Activated CD4-positive, alpha-beta T cell treated with anti-CD3 and anti-CD28 coated beads, Interleukin-2, amount 50 U/mL, for 16 hours (primary cell): ENCODE results near the gene KLHL3.

Experiments used
- DNase-seq: peaks from one replicate; pipeline ENCODE4 v3.0.0-alpha.2; 2020

KLHL3 gene

DNA sequence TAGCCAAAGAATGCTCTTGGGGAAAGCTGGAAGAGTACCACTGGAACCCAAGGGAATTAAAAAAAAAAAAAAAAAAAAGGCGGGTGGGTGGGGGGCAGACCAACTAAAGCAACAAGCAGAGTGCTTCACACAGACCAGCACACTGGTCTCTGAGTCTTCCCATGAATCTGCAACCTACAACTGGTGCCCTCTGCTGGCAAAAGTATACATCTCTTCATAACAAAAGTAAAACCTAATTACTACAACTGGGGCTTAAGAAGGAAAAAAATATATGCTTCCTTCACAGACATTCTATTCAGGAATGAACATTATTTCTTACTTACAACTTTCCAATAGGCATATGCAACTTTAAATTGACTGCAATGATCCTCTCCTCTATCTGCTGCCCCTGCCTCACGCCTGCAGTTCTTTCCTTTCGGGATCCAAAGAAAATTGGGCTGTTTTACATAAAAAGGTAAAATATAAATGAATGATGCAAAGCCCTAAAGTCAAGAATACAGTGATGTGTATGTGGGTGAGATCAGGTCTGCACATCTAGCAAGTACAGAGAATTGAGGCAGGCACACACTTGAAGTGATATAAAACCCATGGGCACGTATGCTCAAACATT lies 7.2 kb upstream of the KLHL3 start:
- peak; percentile 66 for DNase-seq

DNA sequence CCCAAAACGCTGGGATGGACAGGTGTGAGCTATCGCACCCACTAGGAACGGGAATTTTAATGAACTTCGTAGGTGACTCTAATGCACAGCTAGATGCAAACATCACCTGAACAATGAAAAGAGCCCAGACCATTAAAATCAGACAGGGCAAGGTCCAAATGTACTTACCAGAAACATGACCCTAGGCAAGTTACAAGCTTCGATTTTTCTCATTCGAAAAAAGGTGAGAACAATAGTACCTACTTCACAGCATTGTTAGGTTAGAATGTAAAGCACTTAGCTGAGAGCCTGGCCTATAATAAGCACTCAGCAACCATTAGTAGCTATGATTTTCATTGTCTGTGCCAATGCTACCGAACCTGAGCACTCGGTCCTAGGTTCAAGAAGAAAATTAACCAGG lies 5.8 kb upstream of the KLHL3 start:
- no peak for DNase-seq

DNA sequence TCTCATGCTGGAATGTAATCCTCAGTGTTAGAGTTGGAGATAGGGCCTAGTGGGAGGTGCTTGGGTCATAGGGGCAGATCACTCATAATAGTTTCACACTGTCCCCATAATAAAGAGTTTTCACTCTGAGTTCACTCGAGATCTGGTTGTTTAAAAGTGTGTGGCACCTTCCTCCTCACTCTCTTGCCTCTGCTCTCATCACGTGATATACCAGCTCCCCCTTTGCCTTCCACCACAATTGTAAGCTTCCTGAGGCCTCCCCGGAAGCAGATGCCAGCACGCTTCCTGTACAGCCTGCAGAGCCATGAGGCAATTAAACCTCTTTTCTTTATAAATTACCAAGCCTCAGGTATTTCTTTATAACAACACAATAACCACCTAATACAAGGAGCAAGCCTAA lies 3.8 kb upstream of the KLHL3 start:
- DNase-seq = no peak

DNA sequence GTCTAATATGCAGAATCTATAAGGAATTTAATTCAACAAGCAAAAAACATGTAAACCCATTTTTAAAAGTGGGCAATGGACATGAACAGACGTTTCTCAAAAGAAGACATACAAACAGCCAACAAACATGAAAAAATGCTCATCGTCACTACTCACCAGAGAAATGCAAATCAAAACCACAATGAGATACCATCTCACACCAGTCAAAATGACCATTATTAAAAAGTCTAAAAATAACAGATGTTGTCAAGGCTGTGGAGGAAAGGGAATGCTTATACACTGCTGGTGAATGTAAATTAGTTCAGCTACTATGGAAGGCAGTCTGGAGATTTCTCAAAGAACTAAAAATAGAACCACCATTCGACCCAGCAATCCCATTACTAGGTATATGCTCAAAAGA lies 3.1 kb upstream of the KLHL3 start:
- no peak for DNase-seq

DNA sequence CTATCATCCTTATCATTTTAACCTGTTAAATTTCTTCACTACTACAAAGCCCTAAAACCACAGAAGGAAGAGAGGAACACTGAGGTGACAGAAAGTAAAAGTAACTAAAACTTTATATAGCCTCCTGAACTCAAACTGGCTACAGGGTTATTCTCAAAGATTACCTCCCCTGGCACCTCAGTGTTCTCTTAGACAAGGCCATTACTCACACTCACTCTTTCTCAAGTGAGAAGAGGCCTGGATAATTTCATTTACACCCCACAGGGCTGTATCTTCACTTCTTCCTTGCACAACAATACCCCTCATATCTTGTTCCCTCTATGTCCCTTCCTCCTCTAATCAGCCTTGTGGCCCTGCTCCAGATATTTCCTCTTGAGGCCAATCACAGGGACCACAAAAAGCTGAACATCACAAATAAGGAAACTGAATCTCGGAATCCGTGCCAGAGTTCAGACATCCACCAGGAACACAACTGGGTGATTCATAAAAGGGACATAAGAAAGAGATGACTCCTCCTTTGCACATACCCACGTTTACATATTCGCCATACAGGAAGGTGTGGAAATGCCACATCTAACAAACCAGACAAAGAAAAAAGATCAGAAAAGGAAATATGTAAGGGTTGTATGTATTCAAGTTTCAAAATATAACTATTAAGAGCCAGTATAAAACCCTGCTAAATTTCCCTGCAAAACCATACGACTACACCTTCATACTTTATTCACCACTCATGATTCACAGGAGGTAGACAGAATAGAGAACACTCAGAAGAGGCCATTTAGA lies 1.7 kb upstream of the KLHL3 start:
- peak; percentile 28 for DNase-seq

DNA sequence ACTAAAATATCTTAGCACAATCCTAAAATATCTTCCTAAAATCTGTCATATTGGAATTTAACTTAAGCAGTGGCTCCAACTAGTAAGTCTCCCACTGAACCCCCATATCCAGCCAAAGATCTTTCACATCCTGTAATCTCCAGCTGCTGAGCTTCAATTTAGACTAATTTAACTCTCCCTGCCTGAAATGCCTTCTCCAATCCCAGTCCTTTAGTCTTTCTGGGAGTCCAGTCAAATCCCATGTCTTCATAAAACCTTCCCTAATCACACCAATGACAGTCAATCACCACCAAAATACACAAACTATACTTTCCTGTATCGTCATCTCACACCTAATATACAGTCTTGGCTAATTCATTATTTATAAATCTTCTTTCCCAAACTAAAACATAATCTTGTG lies 607 bp upstream of the KLHL3 start:
- no peak for DNase-seq

DNA sequence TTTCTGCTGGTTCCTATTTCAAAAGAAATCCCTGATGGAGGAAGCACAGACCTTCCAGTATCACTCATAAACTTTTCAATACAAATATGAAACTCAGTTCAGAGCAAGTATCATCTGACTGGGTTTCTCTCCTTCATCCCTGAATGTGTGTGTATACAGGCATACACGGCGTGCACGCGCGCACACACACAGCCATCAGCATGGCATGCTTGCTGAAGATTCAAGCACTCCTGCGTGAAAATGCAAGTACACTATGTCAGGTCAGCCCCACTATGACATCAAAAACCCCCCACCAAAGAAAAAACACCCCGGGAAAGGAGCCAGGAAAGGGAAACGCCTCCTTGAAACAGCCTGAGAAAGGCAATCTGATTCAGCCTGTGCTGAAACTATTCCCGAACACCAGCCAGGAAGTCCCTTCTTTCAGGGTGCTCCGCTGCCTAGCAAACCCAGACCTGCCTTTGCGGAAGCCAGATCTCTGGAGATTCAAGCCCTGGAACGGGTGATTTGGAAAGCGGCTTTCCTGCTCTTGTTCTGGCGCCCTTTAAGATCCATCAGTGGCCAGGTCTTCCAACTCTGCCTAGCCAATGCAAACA lies 831 bp downstream of the KLHL3 start:
- DNase-seq = no peak

DNA sequence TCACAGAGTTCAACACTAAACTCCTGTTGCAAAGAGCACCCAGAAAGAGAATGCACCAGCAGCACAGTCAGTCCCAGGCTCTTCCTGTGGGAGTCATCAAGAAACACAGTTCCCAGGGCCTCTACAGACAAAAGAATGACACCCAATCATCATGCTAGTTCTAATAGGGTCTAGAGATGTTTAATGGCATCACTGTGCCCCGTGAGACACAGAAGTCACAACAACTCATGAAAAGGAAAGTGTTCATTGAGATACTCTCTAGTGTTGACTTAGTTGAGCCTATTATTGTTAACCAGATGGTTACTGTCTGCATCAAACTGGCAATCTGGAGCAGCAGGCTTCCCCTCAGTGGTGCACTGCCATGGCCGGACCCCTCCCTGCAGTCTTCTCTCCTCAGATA lies 1.6 kb downstream of the KLHL3 start:
- no peak for DNase-seq

DNA sequence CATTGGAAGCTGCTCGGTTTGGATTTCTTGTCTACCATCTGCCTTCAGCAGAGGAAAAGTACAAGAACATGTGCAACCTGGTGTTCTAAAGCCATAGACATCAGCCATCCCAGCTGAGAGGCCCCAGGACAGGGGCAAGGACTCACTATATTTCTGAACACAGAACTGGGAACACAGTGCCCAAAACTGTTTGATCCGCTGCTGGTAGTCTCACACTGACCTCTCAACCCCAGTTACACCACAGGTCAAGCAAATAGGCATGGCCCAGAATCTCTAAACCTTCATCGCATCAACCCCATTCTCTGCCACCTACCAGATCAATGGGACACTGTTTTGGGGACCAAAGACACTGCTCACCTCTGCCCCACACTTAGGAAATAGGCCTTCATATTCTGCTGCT lies 2.0 kb downstream of the KLHL3 start:
- no peak for DNase-seq

DNA sequence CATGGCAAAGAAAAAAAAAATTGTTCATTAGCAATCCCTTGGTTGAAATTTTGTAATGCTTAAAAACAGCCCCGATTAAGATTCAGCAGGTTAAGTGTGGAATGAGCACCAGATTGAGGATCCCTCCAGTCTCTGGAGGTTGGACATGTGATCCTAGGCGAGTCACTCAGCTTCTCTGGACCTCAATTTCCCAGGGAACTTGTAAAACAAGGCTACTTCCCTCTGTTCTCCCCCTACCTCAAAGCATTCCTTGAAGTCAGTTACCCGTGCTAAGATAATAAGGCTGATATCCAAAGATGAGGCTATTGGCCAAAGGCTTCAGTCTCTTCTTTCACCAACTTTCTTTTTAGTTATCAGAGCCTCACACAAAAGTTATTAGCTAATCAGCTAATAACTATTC lies 2.9 kb downstream of the KLHL3 start:
- DNase-seq = no peak

DNA sequence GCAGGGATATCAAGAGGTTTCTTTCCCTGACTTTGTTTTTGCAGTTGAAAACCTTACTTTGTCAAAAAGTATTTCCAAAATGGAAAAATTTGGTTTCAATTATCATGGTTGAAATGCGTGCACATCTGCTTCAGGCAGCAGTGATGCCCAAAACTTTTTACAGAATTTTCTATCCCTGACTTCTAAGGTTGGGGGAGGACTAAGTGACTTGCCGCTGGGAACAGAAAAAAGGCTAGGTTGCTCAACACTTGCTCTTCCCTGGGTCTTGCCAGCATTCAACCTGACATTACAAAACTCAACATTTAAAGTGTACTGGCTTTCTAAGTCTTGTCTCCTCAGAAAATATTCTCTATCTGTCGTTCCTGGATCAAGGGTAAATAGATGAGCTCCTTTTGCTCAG lies 4.7 kb downstream of the KLHL3 start:
- no peak for DNase-seq

DNA sequence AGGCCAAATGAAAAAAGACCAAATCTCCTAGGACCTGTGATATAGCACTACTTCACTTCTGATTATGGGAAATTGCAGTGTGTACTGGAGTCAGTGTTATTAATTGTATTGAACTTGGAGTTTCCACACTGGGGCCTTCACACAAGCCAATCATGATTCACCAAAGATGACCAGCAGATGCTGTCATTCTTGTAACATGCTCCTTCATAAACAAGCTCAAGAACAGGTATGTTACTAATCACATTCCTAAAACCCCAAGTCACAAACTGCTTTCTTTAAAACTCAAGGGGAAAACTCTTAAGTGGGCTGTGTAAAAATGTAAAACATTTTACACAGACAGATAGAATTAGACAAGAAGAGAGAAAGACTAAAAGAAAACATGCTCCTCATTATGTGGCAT lies 5.6 kb downstream of the KLHL3 start:
- DNase-seq = no peak

DNA sequence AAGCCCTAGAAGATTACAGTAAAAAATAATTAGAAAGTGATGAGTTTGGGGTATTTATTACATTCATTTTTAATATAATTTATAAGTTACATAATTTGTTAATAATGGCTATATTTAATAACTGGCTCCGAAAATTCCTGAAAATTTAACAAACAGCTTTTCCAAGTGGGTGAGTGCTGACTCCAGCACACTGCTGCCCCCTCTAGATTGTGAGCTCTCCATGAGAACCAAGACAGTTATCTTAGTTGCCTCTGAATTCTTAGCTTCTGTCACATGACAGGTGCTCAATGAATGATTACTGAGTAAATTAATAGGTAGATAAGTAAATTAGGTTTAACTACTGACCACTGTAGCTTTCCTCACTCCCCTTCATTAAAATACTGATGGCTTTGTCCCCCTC lies 7.8 kb downstream of the KLHL3 start:
- DNase-seq = no peak

DNA sequence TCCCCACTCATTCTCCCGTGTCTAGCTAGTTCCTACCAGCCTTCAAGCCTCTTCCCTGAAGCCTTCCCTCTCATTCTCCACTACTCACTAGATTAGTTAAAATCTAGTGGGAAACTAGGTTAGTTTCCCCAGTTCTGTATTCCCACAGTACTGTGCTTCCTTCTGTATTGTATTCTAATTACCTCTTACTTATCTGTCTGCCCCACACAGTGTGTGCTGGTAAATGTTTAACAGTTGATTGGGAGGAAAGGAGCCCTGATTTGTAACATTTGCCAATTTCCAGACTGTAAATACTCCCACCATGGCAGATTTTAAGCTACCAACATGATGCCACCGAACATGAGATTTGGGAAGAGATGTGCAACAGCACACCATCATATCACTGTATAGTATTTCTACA lies 8.3 kb downstream of the KLHL3 start:
- DNase-seq = no peak

DNA sequence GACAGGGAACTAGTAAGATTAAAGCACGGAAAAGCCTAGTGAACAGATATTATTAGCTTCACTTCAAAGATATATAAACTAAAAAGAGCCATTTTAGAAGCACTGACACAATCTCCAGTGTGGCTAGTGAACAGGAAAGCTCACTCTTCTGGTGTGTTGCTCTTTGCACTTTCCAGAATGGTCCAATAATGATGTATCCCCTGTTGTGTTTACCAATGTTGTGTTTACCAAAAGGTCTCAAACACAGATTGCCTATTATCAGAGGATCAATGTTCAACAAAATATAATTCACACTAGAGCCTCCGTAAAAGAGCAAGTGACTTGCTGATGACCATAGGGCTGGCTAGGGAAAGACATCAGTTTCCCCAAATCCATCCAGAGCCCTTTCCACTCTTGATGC lies 11.6 kb downstream of the KLHL3 start:
- DNase-seq = no peak

DNA sequence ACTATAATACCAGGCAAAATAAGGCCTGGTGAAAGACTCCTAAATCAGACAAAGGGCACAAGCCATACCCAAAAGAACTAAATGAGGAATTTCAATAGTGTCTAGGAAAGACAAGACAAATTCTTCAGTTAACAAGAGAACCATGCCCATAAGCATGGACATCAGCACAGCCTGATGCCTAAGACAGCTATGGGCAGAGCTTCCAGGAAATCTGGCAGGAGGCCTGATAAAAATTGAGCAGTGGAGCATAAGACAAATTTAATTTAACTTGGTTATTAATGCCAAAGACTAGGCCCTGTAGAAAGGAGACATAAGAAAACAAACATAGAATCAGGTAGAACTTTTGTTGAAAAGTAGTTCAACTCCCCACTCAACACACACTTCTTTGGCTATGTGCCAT lies 17.3 kb downstream of the KLHL3 start:
- DNase-seq = no peak

DNA sequence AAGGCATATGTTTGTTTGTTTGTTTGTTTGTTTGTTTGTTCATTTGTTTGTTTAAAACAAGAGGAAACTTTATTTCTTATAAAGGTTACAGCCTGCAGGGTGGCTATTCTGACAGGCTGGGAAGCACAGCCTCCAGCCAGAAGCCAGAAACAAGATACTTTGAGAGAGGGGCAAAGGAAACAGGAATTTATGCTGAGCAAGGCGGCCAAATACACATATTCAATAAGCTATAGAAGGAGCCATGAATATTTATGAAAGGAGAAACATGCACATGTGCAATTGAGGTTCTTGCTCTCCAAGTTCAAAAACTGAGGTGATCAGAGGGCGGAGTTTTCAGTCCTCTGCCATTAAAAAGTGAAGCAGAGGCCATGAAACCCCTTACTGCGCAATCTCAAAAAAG lies 19.6 kb downstream of the KLHL3 start:
- DNase-seq = no peak

DNA sequence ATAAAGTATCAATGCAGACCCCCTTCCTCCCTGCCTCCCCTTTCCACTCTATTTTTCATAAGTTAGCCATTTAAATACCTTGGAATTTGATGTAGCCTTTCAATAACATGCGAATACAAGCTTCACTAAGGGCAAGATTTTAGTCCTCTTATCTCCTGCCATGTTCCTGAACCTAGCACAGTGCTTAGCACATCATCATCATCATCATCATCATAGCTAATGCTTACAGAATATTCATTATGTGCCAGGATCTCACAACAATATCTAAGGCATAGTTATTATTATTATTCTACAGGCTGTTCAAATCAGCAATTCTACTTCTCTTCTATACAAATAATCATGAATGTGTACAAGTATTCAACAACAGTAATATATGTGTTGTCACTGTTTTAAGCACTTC lies 20.4 kb downstream of the KLHL3 start:
- DNase-seq = no peak

DNA sequence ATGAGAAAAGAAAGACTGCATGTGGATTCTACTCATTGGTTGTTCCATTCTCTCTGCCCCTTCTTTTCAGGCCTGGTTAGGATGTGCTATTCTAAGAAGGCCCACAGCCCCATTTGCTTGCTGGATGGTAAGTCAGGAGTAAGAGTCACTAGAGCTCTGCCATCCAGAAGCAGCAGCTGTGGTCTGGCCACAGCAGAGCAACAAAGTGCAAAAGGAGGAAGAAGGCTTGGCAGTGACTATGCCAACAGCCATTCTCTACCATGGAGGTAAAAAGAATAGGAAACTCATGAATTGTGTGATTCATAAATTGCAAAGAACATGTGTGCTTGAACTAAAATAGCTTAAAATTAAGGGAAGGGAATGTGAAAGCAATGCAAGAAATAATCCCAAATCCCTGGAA lies 20.9 kb downstream of the KLHL3 start:
- no peak for DNase-seq

DNA sequence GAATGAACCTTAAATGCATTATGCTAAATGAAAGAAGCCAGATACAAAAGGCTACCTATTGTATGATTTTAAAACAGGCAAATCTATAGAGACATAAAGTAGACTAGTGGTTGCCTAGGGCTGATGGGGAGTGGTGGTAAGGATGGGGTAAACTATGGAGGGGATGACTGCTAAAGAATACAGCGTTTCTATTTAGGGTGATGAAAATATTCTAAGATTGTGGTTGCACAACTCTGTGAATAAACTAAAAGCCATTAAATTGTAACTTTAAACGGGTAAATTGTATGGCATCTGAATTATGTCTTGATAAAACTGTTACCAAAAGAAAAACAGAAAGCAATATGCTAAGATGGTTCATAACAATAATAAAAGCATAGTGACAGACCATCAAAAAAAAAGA lies 21.4 kb downstream of the KLHL3 start:
- DNase-seq = no peak

DNA sequence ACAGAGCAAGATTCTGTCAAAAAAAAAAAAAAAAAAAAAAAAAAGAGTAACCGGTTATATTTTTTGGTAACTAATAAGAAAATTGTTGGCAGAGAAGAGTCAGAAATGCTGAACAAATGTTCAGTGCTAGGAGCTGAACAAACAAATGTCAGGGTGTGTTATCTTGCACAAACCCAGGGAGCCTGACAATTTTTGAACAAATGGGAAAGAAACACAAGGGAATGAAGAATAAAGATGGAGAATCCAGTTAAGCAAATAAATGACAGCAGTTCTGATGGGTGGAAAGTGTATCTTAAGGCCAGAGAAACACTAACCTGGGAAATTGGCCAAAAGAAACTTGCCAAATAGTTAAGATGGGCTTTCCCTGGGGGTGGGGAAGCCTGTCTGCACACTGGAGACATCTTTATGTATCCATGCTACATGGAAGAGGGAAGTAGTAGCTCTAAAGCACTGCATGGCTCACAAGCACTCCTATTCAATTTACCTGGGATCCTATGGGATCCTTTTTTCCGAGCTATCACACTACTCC lies 23.7 kb downstream of the KLHL3 start:
- no peak for DNase-seq

DNA sequence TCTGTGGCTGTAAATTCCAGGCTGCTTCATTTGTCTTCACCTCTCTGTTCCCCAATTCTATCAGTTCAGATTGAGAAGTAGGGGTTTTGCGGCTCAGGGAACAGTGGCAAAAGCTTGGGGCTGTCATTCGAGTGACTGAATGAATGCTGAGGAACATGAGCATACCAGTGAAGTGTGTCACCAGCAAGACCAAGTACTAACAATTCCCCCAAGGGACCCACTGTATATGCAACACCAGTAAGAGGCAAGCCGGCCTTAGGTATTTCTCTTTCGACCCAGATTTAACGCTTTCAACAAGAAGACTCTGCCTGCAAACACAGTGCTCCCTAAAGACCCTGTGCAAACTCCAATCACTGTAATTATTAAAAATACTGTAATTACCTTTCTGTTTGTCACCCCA lies 25.8 kb downstream of the KLHL3 start:
- DNase-seq = no peak

DNA sequence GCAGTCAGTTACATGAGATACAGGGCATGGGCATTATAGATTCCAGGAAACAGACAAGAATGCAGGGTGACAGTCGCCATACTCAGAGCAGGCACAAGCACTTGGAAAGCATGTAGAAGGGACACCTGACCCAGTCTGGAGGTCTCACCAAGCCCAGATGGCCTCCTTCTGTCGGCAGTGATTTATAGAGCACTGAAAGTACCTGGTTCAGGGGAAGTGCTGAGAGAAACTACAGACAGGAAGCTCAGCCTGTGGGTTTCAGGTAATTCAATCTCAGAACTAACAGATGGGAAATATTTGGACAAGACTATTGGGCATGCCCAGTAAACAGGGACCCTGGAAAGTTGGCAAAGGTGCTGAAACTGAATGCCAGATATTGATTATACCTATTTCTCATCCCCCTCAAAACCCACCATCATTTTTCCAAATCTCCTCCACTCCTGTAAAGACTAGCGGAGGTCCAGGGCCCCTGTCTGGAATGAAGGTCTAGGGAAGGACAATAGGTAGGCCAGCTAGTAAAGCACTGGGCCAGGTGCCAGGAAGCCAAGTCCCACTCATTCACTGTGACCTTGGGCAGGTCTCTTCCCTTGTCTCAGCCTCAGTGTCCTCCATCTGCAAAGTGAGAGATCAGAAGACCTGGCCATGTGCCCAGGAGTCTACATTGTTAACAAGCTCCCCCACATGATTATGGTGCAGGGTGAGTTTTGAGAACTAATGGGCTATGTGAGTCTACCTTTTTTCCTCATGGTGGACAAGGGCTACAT lies 26.9 kb downstream of the KLHL3 start:
- DNase-seq = no peak

DNA sequence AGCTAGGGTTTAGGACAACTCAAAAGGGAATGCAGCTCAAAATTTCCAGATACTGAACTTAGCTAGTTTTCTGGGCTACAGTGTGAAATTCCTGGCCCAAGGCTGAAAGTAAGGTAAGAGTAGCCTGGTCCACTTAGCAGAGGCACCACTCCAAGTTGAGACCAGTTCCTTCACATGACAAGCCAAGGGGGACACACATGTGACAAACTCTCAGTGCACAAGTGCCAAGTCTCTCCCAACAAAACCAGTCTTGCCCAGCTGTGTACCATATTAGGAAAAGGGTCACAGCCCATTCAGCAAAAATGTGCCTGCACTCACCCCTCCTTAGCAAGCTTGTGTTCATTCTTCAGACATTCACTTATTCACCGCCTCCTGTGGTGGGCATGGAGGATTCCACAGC lies 27.8 kb downstream of the KLHL3 start:
- no peak for DNase-seq
